ENCODE results near the gene SNX7.

Gene SNX7

GRCh38 chr1:98781906-98782305 is 120.4 kb downstream of the SNX7 start:
- DNase-seq: no peak

- no peak for DNase-seq
Measured at GRCh38 chr1:98783821-98784220, 122.3 kb downstream of the SNX7 start.

- no peak for DNase-seq
Measured at GRCh38 chr1:98791498-98791897, 130.0 kb downstream of the SNX7 start.

GRCh38 chr1:98792123-98792522 is 130.6 kb downstream of the SNX7 start:
- peak; percentile 24 for DNase-seq

GRCh38 chr1:98793136-98793535 is 131.6 kb downstream of the SNX7 start:
- no peak for DNase-seq

- peak; percentile 21 for DNase-seq
Measured at GRCh38 chr1:98794196-98794886, 132.8 kb downstream of the SNX7 start.

GRCh38 chr1:98796049-98796448 is 134.5 kb downstream of the SNX7 start:
- DNase-seq: no peak

GRCh38 chr1:98797506-98797905 is 136.0 kb downstream of the SNX7 start:
- no peak for DNase-seq
